ENCODE results near the gene ERGIC3.

DNA sequence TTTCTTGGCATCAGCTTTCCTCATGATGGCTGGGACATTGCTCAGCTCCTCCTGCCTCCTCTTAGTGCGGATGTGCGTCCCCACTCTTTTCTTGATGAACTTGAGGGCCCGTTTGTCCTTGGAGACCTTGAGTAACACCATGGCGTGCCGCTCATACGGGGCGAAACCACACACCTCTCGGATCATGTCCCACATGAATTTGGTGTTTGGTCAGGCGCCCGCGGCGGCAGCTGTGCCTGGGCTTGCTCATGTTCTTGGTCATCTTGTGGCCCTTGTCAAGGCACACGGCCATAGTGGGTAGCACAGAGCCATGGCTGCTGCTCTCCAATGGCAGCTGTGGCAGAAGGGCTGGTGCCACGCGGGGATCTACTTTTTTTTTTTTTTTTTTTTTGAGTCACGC, 2.6 kb downstream of the ERGIC3 start:
- no peak for TF ChIP-seq TOE1 (CRISPR knock-in tag; IDR thresholded peaks at IDR 0.05)
- TF ChIP-seq ZNF891 (CRISPR knock-in tag; IDR thresholded peaks at IDR 0.05): no peak
- no peak for TF ChIP-seq GABPA (IDR thresholded peaks at IDR 0.05; ENCODE audit: low read depth, low read length)
- no peak for TF ChIP-seq GABPA (CRISPR knock-in tag; IDR thresholded peaks at IDR 0.05; ENCODE audit: low read depth)
- TF ChIP-seq EED (CRISPR knock-in tag; IDR thresholded peaks at IDR 0.05): no peak
- TF ChIP-seq ZFP41 (CRISPR knock-in tag; IDR thresholded peaks at IDR 0.05; ENCODE audit: borderline replicate concordance): no peak
- no peak for TF ChIP-seq GABPB1 (CRISPR knock-in tag; IDR thresholded peaks at IDR 0.05)
- TF ChIP-seq ZNF451 (CRISPR knock-in tag; IDR thresholded peaks at IDR 0.05): no peak
- TF ChIP-seq, protein P1, sequence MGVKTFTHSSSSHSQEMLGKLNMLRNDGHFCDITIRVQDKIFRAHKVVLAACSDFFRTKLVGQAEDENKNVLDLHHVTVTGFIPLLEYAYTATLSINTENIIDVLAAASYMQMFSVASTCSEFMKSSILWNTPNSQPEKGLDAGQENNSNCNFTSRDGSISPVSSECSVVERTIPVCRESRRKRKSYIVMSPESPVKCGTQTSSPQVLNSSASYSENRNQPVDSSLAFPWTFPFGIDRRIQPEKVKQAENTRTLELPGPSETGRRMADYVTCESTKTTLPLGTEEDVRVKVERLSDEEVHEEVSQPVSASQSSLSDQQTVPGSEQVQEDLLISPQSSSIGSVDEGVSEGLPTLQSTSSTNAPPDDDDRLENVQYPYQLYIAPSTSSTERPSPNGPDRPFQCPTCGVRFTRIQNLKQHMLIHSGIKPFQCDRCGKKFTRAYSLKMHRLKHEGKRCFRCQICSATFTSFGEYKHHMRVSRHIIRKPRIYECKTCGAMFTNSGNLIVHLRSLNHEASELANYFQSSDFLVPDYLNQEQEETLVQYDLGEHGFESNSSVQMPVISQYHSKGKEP (CRISPR knock-in tag; IDR thresholded peaks at IDR 0.05): no peak
- no peak for TF ChIP-seq ZNF724P (CRISPR knock-in tag; IDR thresholded peaks at IDR 0.05; ENCODE audit: borderline replicate concordance)
- TF ChIP-seq, protein P2, sequence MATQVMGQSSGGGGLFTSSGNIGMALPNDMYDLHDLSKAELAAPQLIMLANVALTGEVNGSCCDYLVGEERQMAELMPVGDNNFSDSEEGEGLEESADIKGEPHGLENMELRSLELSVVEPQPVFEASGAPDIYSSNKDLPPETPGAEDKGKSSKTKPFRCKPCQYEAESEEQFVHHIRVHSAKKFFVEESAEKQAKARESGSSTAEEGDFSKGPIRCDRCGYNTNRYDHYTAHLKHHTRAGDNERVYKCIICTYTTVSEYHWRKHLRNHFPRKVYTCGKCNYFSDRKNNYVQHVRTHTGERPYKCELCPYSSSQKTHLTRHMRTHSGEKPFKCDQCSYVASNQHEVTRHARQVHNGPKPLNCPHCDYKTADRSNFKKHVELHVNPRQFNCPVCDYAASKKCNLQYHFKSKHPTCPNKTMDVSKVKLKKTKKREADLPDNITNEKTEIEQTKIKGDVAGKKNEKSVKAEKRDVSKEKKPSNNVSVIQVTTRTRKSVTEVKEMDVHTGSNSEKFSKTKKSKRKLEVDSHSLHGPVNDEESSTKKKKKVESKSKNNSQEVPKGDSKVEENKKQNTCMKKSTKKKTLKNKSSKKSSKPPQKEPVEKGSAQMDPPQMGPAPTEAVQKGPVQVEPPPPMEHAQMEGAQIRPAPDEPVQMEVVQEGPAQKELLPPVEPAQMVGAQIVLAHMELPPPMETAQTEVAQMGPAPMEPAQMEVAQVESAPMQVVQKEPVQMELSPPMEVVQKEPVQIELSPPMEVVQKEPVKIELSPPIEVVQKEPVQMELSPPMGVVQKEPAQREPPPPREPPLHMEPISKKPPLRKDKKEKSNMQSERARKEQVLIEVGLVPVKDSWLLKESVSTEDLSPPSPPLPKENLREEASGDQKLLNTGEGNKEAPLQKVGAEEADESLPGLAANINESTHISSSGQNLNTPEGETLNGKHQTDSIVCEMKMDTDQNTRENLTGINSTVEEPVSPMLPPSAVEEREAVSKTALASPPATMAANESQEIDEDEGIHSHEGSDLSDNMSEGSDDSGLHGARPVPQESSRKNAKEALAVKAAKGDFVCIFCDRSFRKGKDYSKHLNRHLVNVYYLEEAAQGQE (IDR thresholded peaks at IDR 0.05; ENCODE audit: borderline replicate concordance in 1 of 2, low read depth in 1 of 2, low read length in 2 of 2): no peak
- TF ChIP-seq, protein P3, sequence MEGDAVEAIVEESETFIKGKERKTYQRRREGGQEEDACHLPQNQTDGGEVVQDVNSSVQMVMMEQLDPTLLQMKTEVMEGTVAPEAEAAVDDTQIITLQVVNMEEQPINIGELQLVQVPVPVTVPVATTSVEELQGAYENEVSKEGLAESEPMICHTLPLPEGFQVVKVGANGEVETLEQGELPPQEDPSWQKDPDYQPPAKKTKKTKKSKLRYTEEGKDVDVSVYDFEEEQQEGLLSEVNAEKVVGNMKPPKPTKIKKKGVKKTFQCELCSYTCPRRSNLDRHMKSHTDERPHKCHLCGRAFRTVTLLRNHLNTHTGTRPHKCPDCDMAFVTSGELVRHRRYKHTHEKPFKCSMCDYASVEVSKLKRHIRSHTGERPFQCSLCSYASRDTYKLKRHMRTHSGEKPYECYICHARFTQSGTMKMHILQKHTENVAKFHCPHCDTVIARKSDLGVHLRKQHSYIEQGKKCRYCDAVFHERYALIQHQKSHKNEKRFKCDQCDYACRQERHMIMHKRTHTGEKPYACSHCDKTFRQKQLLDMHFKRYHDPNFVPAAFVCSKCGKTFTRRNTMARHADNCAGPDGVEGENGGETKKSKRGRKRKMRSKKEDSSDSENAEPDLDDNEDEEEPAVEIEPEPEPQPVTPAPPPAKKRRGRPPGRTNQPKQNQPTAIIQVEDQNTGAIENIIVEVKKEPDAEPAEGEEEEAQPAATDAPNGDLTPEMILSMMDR (CRISPR knock-in tag; IDR thresholded peaks at IDR 0.05): no peak
